Neural crest cell (in vitro differentiated cells): Measurements from ENCODE around the gene SRSF1. TPM values are rescaled to one million over a fixed set of nuclear protein-coding genes. Genes with fewer than 3 reads are reported as not detected.

Experiments used
- DNase-seq: peaks from one replicate; pipeline ENCODE4 v3.0.0; 2021; ENCODE audit warnings: low read depth, mixed read lengths, low spot score
- H3K27ac Mint-ChIP-seq: one replicate; pipeline ENCODE4 v1.8.0; 2021; ENCODE audit warnings: mild to moderate bottlenecking, mixed read lengths; ENCODE audit not compliant: unreplicated experiment
- H3K27me3 Mint-ChIP-seq: 2 replicates; pipeline ENCODE4 v1.8.0; 2021; ENCODE audit warnings: low read depth, mild to moderate bottlenecking, mixed read lengths
- H3K36me3 Mint-ChIP-seq: 2 replicates; pipeline ENCODE4 v1.8.0; 2021; ENCODE audit warnings: low read depth, mild to moderate bottlenecking, mixed read lengths
- H3K4me1 Mint-ChIP-seq: 2 replicates; pipeline ENCODE4 v1.8.0; 2021; ENCODE audit warnings: mixed read lengths
- H3K4me3 Mint-ChIP-seq: one replicate; pipeline ENCODE4 v1.8.0; 2021; ENCODE audit warnings: mild to moderate bottlenecking, mixed read lengths
- H3K9me3 Mint-ChIP-seq: 2 replicates; pipeline ENCODE4 v1.8.0; 2021; ENCODE audit warnings: mixed read lengths
- long read RNA-seq: library from polyadenylated mRNA; unstranded; transcript quantifications from one replicate; pipeline ENCODE4 v2.0.0, GENCODE V29; 2020
- total RNA-seq: library from RNA; stranded (reverse); gene quantifications from 2 replicates; pipeline ENCODE4 v1.2.1, GENCODE V29; 2021
- TF ChIP-seq, protein P1 (sequence below): fragments of 200-600 bp; sonication (generic); conservative IDR thresholded peaks from 2 replicates; pipeline ENCODE4 v1.5.0; 2021; ENCODE audit warnings: antibody characterized with exemption, mild to moderate bottlenecking

The SRSF1 gene, protein sequence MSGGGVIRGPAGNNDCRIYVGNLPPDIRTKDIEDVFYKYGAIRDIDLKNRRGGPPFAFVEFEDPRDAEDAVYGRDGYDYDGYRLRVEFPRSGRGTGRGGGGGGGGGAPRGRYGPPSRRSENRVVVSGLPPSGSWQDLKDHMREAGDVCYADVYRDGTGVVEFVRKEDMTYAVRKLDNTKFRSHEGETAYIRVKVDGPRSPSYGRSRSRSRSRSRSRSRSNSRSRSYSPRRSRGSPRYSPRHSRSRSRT
- total RNA-seq, result 548 and 554 TPM in 2 replicates
- long read RNA-seq, transcript SRSF1-201 (4 exons, 1,513 nt), result major isoform, 256 of 452 reads
- long read RNA-seq, transcript SRSF1-204 (4 exons, 1,720 nt), result minor isoform, 13 of 452 reads
- long read RNA-seq, partial matches to known transcripts, result 15 of 452 reads
- long read RNA-seq, other reads (novel, unspliced or antisense), result 165 of 452 reads

DNA sequence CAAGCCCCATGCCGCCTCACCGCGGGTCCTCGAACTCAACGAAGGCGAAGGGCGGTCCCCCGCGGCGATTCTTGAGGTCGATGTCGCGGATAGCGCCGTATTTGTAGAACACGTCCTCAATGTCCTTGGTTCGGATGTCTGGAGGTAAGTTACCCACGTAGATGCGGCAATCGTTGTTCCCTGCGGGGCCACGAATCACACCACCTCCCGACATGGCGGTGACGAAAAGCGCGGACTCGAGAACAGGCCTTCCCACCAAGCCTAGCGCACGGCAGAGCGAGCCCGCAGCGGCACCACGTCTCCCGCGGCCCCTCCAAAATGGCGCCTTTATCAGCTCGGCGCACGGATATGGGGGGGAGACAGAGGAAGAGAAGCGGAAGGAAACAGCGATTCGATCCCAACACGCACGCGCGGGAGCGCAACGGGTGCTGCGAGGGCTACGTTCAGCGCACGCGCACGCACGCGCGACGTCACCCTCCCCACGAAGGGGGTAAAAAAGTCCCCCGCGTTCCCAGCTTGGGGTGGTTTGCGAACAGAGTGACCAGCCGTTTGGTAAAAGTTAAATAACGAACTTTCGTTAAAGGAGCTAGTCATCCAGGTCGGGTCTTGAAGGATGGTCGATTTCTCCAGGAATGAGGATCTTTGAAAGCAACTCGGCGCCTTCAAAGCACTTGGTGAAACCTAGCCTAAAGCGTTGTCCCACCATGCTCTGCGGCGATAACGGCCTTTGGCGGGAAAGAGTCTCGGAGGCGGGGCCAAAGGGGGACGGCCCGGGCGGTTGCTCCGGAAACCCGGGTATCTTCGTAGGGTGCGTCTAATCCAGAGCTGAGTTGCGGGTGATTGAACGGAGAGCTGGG, at the start of gene SRSF1:
Gene SRSF1 (minus strand): TSS at position 323 of the 857 bp plus-strand sequence. CDS start 109 bp downstream, at position 214.
- Mint-ChIP-seq H3K9me3 (peaks cover 5% of the 10 kb centered on the region), H3K27ac (peak within 1 kb of the TSS; percentile 100), H3K36me3 (peaks cover 51% of the 10 kb centered on the region), H3K27me3 (peaks cover 12% of the 10 kb centered on the region), H3K4me3 (peak within 1 kb of the TSS; percentile 100), H3K4me1 (peaks cover 74% of the 10 kb centered on the region)
- DNase-seq, result peak; percentile 95
- TF ChIP-seq, protein P1, sequence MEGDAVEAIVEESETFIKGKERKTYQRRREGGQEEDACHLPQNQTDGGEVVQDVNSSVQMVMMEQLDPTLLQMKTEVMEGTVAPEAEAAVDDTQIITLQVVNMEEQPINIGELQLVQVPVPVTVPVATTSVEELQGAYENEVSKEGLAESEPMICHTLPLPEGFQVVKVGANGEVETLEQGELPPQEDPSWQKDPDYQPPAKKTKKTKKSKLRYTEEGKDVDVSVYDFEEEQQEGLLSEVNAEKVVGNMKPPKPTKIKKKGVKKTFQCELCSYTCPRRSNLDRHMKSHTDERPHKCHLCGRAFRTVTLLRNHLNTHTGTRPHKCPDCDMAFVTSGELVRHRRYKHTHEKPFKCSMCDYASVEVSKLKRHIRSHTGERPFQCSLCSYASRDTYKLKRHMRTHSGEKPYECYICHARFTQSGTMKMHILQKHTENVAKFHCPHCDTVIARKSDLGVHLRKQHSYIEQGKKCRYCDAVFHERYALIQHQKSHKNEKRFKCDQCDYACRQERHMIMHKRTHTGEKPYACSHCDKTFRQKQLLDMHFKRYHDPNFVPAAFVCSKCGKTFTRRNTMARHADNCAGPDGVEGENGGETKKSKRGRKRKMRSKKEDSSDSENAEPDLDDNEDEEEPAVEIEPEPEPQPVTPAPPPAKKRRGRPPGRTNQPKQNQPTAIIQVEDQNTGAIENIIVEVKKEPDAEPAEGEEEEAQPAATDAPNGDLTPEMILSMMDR, result no peak

DNA sequence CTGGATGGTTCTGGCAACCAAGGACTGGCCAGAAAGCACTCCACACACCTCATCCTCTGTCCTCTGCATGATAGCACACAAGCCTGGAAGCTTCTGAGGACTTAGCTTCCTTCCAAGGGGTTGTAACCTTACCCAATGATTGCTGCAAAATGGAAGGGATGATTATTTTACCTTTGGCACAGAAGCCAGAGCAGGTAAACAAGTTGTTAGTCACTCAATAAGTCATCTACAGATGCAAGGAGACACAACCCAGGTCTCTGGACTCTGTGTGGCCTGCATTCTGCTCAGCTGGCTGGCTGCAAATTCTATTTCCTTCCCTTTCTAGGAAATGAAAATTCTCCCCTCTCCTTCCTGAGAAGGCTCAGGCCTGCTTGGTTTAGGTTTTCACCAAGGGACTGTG, 49.4 kb upstream of the SRSF1 start:
- TF ChIP-seq, protein P1, result no peak
- Mint-ChIP-seq H3K4me1 (peaks cover 15% of the 10 kb centered on the region), H3K9me3 (no peaks in the 10 kb centered on the region), H3K36me3 (no peaks in the 10 kb centered on the region), H3K27ac (no peak overlapping the region), H3K27me3 (no peaks in the 10 kb centered on the region), H3K4me3 (no peak overlapping the region)
- no peak for DNase-seq

DNA sequence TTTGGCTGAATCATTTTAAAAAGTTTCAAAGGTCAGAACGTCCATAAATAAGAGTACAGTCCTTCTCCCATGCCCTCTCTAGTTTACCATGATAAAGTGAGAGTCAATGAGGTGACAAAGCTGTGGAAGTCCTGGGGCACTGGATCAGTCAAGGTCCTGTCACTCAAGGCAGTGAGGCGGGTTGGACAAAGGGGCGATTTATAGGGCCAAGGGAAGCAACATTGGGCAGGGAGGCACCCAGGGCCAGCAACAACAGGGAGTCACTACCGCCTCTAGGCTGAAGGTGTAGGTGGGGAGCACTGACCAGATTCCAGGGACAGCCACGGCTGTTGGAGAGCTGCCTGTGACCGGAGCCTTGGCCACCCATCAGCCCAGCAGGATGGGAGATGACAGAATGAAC, 47.6 kb upstream of the SRSF1 start:
- no peak overlapping the region for H3K4me3 Mint-ChIP-seq
- no peaks in the 10 kb centered on the region for H3K27me3 Mint-ChIP-seq
- DNase-seq, result no peak
- H3K4me1 Mint-ChIP-seq, result peaks cover 15% of the 10 kb centered on the region
- no peaks in the 10 kb centered on the region for H3K36me3 Mint-ChIP-seq
- TF ChIP-seq, protein P1, result no peak
- H3K9me3 Mint-ChIP-seq, result no peaks in the 10 kb centered on the region
- H3K27ac Mint-ChIP-seq, result no peak overlapping the region

DNA sequence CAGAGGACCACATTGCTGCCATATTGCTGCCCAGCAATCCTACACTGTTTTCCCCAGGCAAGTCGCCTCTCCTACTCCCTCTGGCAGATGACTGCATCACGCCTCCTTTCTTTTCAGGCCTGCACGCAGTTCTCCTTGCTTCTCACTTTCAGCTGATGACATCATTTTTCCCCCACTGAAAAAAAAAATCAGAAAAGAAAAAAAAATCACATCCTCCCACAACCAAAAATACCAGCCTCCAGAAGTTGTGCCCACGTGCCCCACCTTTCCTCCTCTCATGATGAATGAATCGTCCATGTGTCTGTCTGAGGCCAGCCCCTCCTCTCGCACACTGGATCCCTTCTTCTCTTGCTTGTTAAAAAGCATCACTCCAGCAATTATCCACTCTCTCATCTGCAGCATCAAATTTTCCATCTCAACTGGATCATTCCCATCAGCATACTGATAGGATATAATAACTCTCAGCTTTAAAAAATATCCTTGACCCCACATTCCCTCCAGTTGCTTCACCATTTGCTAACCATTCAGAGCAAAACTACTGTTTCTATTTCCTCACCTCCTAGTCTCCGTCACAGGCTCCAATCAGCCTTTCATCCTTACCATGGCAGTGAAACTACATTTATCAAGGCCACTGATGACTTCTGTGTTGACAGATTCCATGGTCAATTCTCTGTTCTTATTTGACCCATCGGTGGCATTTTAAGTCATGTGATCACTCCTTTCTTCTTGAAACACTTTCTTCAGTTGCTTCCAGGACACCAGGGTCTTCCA, 46.1 kb upstream of the SRSF1 start:
- H3K36me3 Mint-ChIP-seq, result no peaks in the 10 kb centered on the region
- TF ChIP-seq, protein P1, result no peak
- H3K27me3 Mint-ChIP-seq, result no peaks in the 10 kb centered on the region
- DNase-seq, result no peak
- no peaks in the 10 kb centered on the region for H3K9me3 Mint-ChIP-seq
- no peak overlapping the region for H3K27ac Mint-ChIP-seq
- H3K4me3 Mint-ChIP-seq, result no peak overlapping the region
- H3K4me1 Mint-ChIP-seq, result peaks cover 15% of the 10 kb centered on the region

DNA sequence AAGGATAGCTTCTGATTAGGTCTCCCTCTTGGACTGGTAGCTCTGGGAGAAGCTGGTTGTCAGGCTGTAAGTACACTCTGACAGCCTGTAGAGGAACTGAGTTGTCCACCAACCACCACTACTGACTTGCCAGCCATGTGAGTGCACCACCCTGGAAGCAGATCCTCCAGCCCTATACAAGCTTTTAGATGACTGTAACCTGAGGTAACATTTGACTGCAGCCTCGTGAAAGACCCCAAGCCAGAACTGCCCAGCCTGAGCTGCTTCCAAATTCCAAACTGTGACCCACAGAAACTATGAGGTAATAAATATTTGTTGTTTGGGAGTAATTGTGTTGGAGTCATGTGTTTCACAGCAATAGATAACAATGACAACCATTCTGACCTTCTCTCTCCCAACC, 45.4 kb upstream of the SRSF1 start:
- H3K36me3 Mint-ChIP-seq, result no peaks in the 10 kb centered on the region
- no peak overlapping the region for H3K27ac Mint-ChIP-seq
- DNase-seq, result no peak
- no peak overlapping the region for H3K4me3 Mint-ChIP-seq
- TF ChIP-seq, protein P1, result no peak
- H3K4me1 Mint-ChIP-seq, result peaks cover 15% of the 10 kb centered on the region
- H3K9me3 Mint-ChIP-seq, result no peaks in the 10 kb centered on the region
- H3K27me3 Mint-ChIP-seq, result no peaks in the 10 kb centered on the region
